SK-N-SH treated with all-trans-retinoic acid at 6 μM for 48 hours (cell line): ENCODE measurements around the gene CPVL.

Experiments
- CREB5 ChIP-seq: fragments of 250-450 bp; sonication (Bioruptor Pico); IDR thresholded peaks from 2 replicates; pipeline ENCODE4 v1.5.1; 2020; ENCODE audit warnings: low read depth, mild to moderate bottlenecking, moderate library complexity
- GLIS3 ChIP-seq: fragments of 250-450 bp; sonication (Bioruptor Pico); IDR thresholded peaks from 2 replicates; pipeline ENCODE4 v1.5.0; 2020; ENCODE audit warnings: mild to moderate bottlenecking, moderate library complexity
- PATZ1 ChIP-seq: fragments of 250-450 bp; sonication (Bioruptor Pico); IDR thresholded peaks from 2 replicates; pipeline ENCODE4 v1.8.0; 2020; ENCODE audit warnings: mild to moderate bottlenecking, moderate library complexity, borderline replicate concordance
- POU6F1 ChIP-seq: fragments of 250-450 bp; sonication (Bioruptor Pico); IDR thresholded peaks from 2 replicates; pipeline ENCODE4 v1.8.0; 2021; ENCODE audit warnings: low read depth, mild to moderate bottlenecking, moderate library complexity, borderline replicate concordance
- SNAI2 ChIP-seq: fragments of 250-450 bp; sonication (Bioruptor Pico); IDR thresholded peaks from 2 replicates; pipeline ENCODE4 v1.5.0; 2020; ENCODE audit warnings: mild to moderate bottlenecking, moderate library complexity
- TCF4 ChIP-seq: fragments of 250-450 bp; sonication (Bioruptor Pico); IDR thresholded peaks from 2 replicates; pipeline ENCODE4 v1.8.0; 2021; ENCODE audit warnings: mild to moderate bottlenecking, moderate library complexity, borderline replicate concordance
- ZC3H10 ChIP-seq: fragments of 250-450 bp; sonication (Bioruptor Pico); IDR thresholded peaks from 2 replicates; pipeline ENCODE4 v1.5.1; 2021; ENCODE audit warnings: mild to moderate bottlenecking, moderate library complexity
- ZFP3 ChIP-seq: fragments of 250-450 bp; sonication (Bioruptor Pico); IDR thresholded peaks from 2 replicates; pipeline ENCODE4 v1.5.0; 2020; ENCODE audit warnings: mild to moderate bottlenecking, moderate library complexity
- ZFP30 ChIP-seq: fragments of 450-650 bp; formaldehyde crosslinking; IDR thresholded peaks from 2 replicates; pipeline ENCODE4 v1.5.0; 2022; ENCODE audit warnings: mild to moderate bottlenecking, moderate library complexity

- no peak for TF ChIP-seq SNAI2
- TF ChIP-seq GLIS3 (CRISPR knock-in tag), result no peak
- no peak for TF ChIP-seq ZFP30 (CRISPR knock-in tag)
- TF ChIP-seq PATZ1 (CRISPR knock-in tag), result no peak
- no peak for TF ChIP-seq CREB5
- TF ChIP-seq ZFP3, result no peak
- no peak for TF ChIP-seq ZC3H10 (CRISPR knock-in tag)
- TF ChIP-seq TCF4 (CRISPR knock-in tag), result no peak
- no peak for TF ChIP-seq POU6F1 (CRISPR knock-in tag)
These were observed 38.3 kb upstream of the CPVL start for GRCh38 chr7:29184599-29184998.
